H9 (cell line): ENCODE measurements around the gene PPFIA4. TPM values are rescaled to one million over a fixed set of nuclear protein-coding genes. Genes with fewer than 3 reads are reported as not detected.

Source experiments
- DNase-seq: peaks from one replicate; pipeline ENCODE4 v3.0.0-alpha.2; 2017
- H2AFZ ChIP-seq: one replicate; pipeline ENCODE4 v1.6.1; 2013; ENCODE audit warnings: mild to moderate bottlenecking, low read length, control low read depth, moderate library complexity
- H2AK5ac ChIP-seq: 2 replicates; pipeline ENCODE4 v1.6.1; 2013; ENCODE audit warnings: low read length, control low read depth, mixed read lengths; ENCODE audit not compliant: insufficient read length
- H2BK120ac ChIP-seq: one replicate; pipeline ENCODE4 v1.6.1; 2013; ENCODE audit warnings: low read depth, mild to moderate bottlenecking, low read length, control low read depth, inconsistent platforms; ENCODE audit not compliant: poor library complexity, severe bottlenecking
- H2BK12ac ChIP-seq: 2 replicates; pipeline ENCODE4 v1.6.1; 2013; ENCODE audit warnings: low read length, control low read depth, mixed read lengths, low read depth; ENCODE audit not compliant: insufficient read length
- H2BK15ac ChIP-seq: 2 replicates; pipeline ENCODE4 v1.6.1; 2013; ENCODE audit warnings: low read depth, low read length, control low read depth
- H2BK20ac ChIP-seq: one replicate; pipeline ENCODE4 v1.6.1; 2013; ENCODE audit warnings: low read depth, mild to moderate bottlenecking, low read length, control low read depth, inconsistent platforms; ENCODE audit not compliant: poor library complexity, severe bottlenecking
- H2BK5ac ChIP-seq: 2 replicates; pipeline ENCODE4 v1.6.1; 2013; ENCODE audit warnings: low read length, control low read depth, mixed read lengths; ENCODE audit not compliant: insufficient read length
- H3K14ac ChIP-seq: 2 replicates; pipeline ENCODE4 v1.6.1; 2013; ENCODE audit warnings: low read length, control low read depth; ENCODE audit not compliant: insufficient read depth
- H3K18ac ChIP-seq: 2 replicates; pipeline ENCODE4 v1.6.1; 2013; ENCODE audit warnings: low read depth, mild to moderate bottlenecking, mixed read lengths, low read length, control low read depth; ENCODE audit not compliant: insufficient read length
- H3K23ac ChIP-seq: 2 replicates; pipeline ENCODE4 v1.6.1; 2013; ENCODE audit warnings: low read length, control low read depth, mixed read lengths, low read depth; ENCODE audit not compliant: insufficient read length
- H3K23me2 ChIP-seq: 2 replicates; pipeline ENCODE4 v1.6.1; 2013; ENCODE audit warnings: low read depth, mild to moderate bottlenecking, mixed read lengths, low read length, control low read depth; ENCODE audit not compliant: insufficient read length, poor library complexity, severe bottlenecking
- H3K27ac ChIP-seq: 2 replicates; pipeline ENCODE4 v1.5.1; 2013; ENCODE audit warnings: low read length, control low read depth, mixed read lengths, low read depth; ENCODE audit not compliant: insufficient read length
- H3K27me3 ChIP-seq: 2 replicates; pipeline ENCODE4 v1.6.1; 2013; ENCODE audit warnings: low read length, control low read depth, inconsistent platforms; ENCODE audit not compliant: insufficient read depth
- H3K4ac ChIP-seq: 2 replicates; pipeline ENCODE4 v1.6.1; 2013; ENCODE audit warnings: low read depth, mild to moderate bottlenecking, control low read depth, inconsistent platforms, low read length, moderate library complexity
- H3K4me1 ChIP-seq: 2 replicates; pipeline ENCODE4 v1.6.1; 2013; ENCODE audit warnings: low read length, control low read depth, inconsistent platforms; ENCODE audit not compliant: insufficient read depth
- H3K4me2 ChIP-seq: 2 replicates; pipeline ENCODE4 v1.6.1; 2013; ENCODE audit warnings: low read length, control low read depth, mixed read lengths; ENCODE audit not compliant: insufficient read length, insufficient read depth
- H3K56ac ChIP-seq: 2 replicates; pipeline ENCODE4 v1.6.1; 2013; ENCODE audit warnings: low read depth, mild to moderate bottlenecking, mixed read lengths, low read length, control low read depth; ENCODE audit not compliant: insufficient read length
- H3K79me1 ChIP-seq: 2 replicates; pipeline ENCODE4 v1.6.1; 2013; ENCODE audit warnings: low read depth, mild to moderate bottlenecking, moderate library complexity, low read length, control low read depth, inconsistent platforms; ENCODE audit not compliant: insufficient read depth, poor library complexity, severe bottlenecking
- H3K79me2 ChIP-seq: 2 replicates; pipeline ENCODE4 v1.6.1; 2013; ENCODE audit warnings: low read length, control low read depth, inconsistent platforms; ENCODE audit not compliant: insufficient read depth
- H3K9ac ChIP-seq: 2 replicates; pipeline ENCODE4 v1.6.1; 2013; ENCODE audit warnings: low read length, control low read depth, mixed read lengths; ENCODE audit not compliant: insufficient read length; ENCODE audit errors: extremely low read depth
- H3K9me3 ChIP-seq: one replicate; pipeline ENCODE4 v1.6.1; 2013; ENCODE audit warnings: low read depth, low read length, inconsistent platforms; ENCODE audit not compliant: control insufficient read depth
- H3T11ph ChIP-seq: one replicate; pipeline ENCODE4 v1.6.1; 2013; ENCODE audit warnings: mild to moderate bottlenecking, low read length, control low read depth, inconsistent platforms
- H4K20me1 ChIP-seq: one replicate; pipeline ENCODE4 v1.6.1; 2013; ENCODE audit not compliant: control insufficient read depth, insufficient read length, insufficient read depth
- H4K5ac ChIP-seq: 2 replicates; pipeline ENCODE4 v1.6.1; 2013; ENCODE audit warnings: low read depth, mild to moderate bottlenecking, mixed read lengths, low read length, control low read depth; ENCODE audit not compliant: insufficient read length
- H4K8ac ChIP-seq: replicated peaks from 2 replicates; pipeline ENCODE4 v1.6.1; 2013; ENCODE audit warnings: low read length, control low read depth, mixed read lengths, low read depth; ENCODE audit not compliant: insufficient read length
- H4K91ac ChIP-seq: 2 replicates; pipeline ENCODE4 v1.6.1; 2013; ENCODE audit warnings: low read depth, mild to moderate bottlenecking, moderate library complexity, mixed read lengths, low read length, control low read depth; ENCODE audit not compliant: insufficient read length
- H3K27ac Mint-ChIP-seq, 3 experiments: 2 replicates in 2 of 3; 3 replicates in 1 of 3; pipeline ENCODE4 v1.8.0; 2020 to 2021; ENCODE audit warnings: mixed read lengths in 3 of 3, mild to moderate bottlenecking in 1 of 3, moderate library complexity in 1 of 3
- H3K27me3 Mint-ChIP-seq: 2 replicates; pipeline ENCODE4 v1.8.0; 2021; ENCODE audit warnings: low read depth, mild to moderate bottlenecking, moderate library complexity, mixed read lengths
- H3K36me3 Mint-ChIP-seq, 3 experiments: 2 replicates in 2 of 3; 3 replicates in 1 of 3; pipeline ENCODE4 v1.8.0; 2020 to 2021; ENCODE audit warnings: low read depth in 3 of 3, mixed read lengths in 3 of 3; ENCODE audit not compliant: insufficient read depth in 1 of 3
- H3K4me1 Mint-ChIP-seq, 2 experiments: 2 replicates each; pipeline ENCODE4 v1.8.0; 2020; ENCODE audit warnings: mixed read lengths in 2 of 2
- H3K4me3 Mint-ChIP-seq, 2 experiments: 2 replicates in 1 of 2; 3 replicates in 1 of 2; pipeline ENCODE4 v1.8.0; 2020 to 2021; ENCODE audit warnings: mild to moderate bottlenecking in 2 of 2, mixed read lengths in 2 of 2, moderate library complexity in 1 of 2
- H3K9me3 Mint-ChIP-seq, 2 experiments: 2 replicates in 1 of 2; 3 replicates in 1 of 2; pipeline ENCODE4 v1.8.0; 2020; ENCODE audit warnings: mild to moderate bottlenecking in 2 of 2, mixed read lengths in 2 of 2, moderate library complexity in 1 of 2
- WGBS: extraction: QIAGEN DNeasy Blood & Tissue Kit; methylation state at CpG from one replicate; pipeline ENCODE4 v1.1.7; 2013; ENCODE audit warnings: missing lambda C conversion rate, low lambda C conversion rate, mixed read lengths; ENCODE audit not compliant: insufficient read length; ENCODE audit errors: extremely low coverage; 5-methylcytosine and 5-hydroxymethylcytosine counted together
- total RNA-seq: library from RNA; stranded (reverse); gene quantifications from 2 replicates; pipeline ENCODE4 v1.2.1, GENCODE V29; 2021
- TF ChIP-seq, protein P1 (sequence below): fragments of 200-600 bp; sonication (generic); conservative IDR thresholded peaks from 3 replicates; pipeline ENCODE4 v1.8.0; 2021; ENCODE audit warnings: antibody characterized with exemption, mild to moderate bottlenecking

PPFIA4 gene
- total RNA-seq, 1 experiment from 2014 or later, result 3.9 TPM

- no peak overlapping the region for H4K91ac ChIP-seq
- no peak overlapping the region for H3K56ac ChIP-seq
- no peak overlapping the region for H2BK5ac ChIP-seq
- no peaks in the 10 kb centered on the region; a peak in 1 of 5 replicates for H3K9me3 Mint-ChIP-seq
- no peak for DNase-seq
- H3K23me2 ChIP-seq, result no peaks in the 10 kb centered on the region
- H3K4me2 ChIP-seq, result no peak overlapping the region
- WGBS, result no CpG with 5 or more reads among the region's 4 CpGs
- H2BK20ac ChIP-seq, result no peak overlapping the region
- no peaks in the 10 kb centered on the region for H3K27me3 ChIP-seq
- no peaks in the 10 kb centered on the region for H3K4me1 ChIP-seq
- H3K9ac ChIP-seq, result no peak overlapping the region
- no peaks in the 10 kb centered on the region for H3K27me3 Mint-ChIP-seq
- H3K36me3 Mint-ChIP-seq, result peaks cover 68 to 93% (median 92%) of the 10 kb centered on the region in 3 experiments; a peak in 6 of 7 replicates
- TF ChIP-seq, protein P1, sequence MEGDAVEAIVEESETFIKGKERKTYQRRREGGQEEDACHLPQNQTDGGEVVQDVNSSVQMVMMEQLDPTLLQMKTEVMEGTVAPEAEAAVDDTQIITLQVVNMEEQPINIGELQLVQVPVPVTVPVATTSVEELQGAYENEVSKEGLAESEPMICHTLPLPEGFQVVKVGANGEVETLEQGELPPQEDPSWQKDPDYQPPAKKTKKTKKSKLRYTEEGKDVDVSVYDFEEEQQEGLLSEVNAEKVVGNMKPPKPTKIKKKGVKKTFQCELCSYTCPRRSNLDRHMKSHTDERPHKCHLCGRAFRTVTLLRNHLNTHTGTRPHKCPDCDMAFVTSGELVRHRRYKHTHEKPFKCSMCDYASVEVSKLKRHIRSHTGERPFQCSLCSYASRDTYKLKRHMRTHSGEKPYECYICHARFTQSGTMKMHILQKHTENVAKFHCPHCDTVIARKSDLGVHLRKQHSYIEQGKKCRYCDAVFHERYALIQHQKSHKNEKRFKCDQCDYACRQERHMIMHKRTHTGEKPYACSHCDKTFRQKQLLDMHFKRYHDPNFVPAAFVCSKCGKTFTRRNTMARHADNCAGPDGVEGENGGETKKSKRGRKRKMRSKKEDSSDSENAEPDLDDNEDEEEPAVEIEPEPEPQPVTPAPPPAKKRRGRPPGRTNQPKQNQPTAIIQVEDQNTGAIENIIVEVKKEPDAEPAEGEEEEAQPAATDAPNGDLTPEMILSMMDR, result no peak
- no peak overlapping the region for H3K4me3 Mint-ChIP-seq
- H3K4me1 Mint-ChIP-seq, result peaks cover 0 to 5% of the 10 kb centered on the region in 2 experiments; a peak in 1 of 4 replicates
- H3K27ac Mint-ChIP-seq, result no peak overlapping the region
- H3K4ac ChIP-seq, result no peak overlapping the region
- no peak overlapping the region for H4K5ac ChIP-seq
- H3K14ac ChIP-seq, result no peak overlapping the region
- H2BK15ac ChIP-seq, result no peak overlapping the region
- H3K27ac ChIP-seq, result no peak overlapping the region
- H3K79me1 ChIP-seq, result no peaks in the 10 kb centered on the region
- no peaks in the 10 kb centered on the region for H3K79me2 ChIP-seq
- H3T11ph ChIP-seq, result no peak overlapping the region
- H2AK5ac ChIP-seq, result no peak overlapping the region
- H2BK12ac ChIP-seq, result no peak overlapping the region
- H3K23ac ChIP-seq, result no peak overlapping the region
- H2BK120ac ChIP-seq, result no peak overlapping the region
- no peaks in the 10 kb centered on the region for H4K20me1 ChIP-seq
- no peak overlapping the region for H2AFZ ChIP-seq
- H4K8ac ChIP-seq, result no peak overlapping the region
- no peak overlapping the region for H3K18ac ChIP-seq
- no peaks in the 10 kb centered on the region for H3K9me3 ChIP-seq
Observed at GRCh38 chr1:203017061-203017460, 9.2 kb upstream of the PPFIA4 start.
